Measurements from ENCODE around the gene CTBP1. TPM values are rescaled to one million over a fixed set of nuclear protein-coding genes. Genes with fewer than 3 reads are reported as not detected.

CTBP1 gene
- total and polyA plus RNA-seq, 2 of the 8 experiments (the other 6 are each of a cell fraction or from before 2014, with no cell fraction given): 128 to 185 TPM

DNA sequence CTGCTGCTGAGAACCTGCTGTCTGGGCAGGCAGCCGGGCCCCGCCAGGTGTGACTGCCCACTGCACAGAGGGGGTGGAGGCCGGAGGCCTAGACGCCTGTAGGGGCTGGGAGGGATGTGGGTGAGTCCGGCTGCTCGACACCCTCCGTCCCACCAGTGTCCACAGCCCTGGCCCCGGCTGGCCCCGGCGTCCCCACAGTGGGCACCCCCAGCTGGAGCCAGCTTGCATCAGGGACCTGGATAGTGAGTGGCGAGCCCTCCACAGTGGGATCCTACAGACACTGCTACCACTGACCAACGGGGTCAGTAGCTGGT is 41.8 kb downstream of the CTBP1 start (continued):
- TF ChIP-seq SP2 (IDR thresholded peaks at IDR 0.05; ENCODE audit: low read length): no peak
- TF ChIP-seq TAF7 (optimal IDR thresholded peaks at IDR 0.05; ENCODE audit: borderline replicate concordance, low read depth, low read length): no peak
- no peak for TF ChIP-seq SUZ12 (IDR thresholded peaks at IDR 0.05; ENCODE audit: low read length)
- TF ChIP-seq CHD7 (IDR thresholded peaks at IDR 0.05; ENCODE audit: insufficient replicate concordance, low read length): no peak
